K562 (cell line): Measurements from ENCODE around the gene C10orf53. TPM values are rescaled to one million over a fixed set of nuclear protein-coding genes. Genes with fewer than 3 reads are reported as not detected.

Source experiments
- ATAC-seq: fragments of 200-7000 bp; cut with Tn5 transposase; 3 replicates; pipeline ENCODE4 v1.9.1; 2020; ENCODE audit warnings: moderate library complexity
- Bru-seq: library from RNA; stranded (reverse); fragments of 400-500 nt; gene quantifications from one replicate; lab custom pipeline; 2021; lab: Mats Ljungman, UMichigan
- BruChase-seq, 2 experiments: library from RNA; stranded (reverse); fragments of 400-500 nt; gene quantifications; one replicate each; lab custom pipeline; 2021; lab: Mats Ljungman, UMichigan
- BruUV-seq: library from RNA; stranded (reverse); fragments of 400-500 nt; replicated peaks from 2 replicates; lab custom pipeline; 2021; lab: Mats Ljungman, UMichigan
- CTCF ChIA-PET: fragments of 300-600 bp; formaldehyde crosslinking; extraction: SDS; loops from one replicate; lab custom pipeline; 2021; ENCODE audit warnings: low intra/inter-chr PET ratio; lab: Yijun Ruan, JAX
- POLR2A ChIA-PET: fragments of 300-600, 350-650 bp; sonication (Branson Sonifier 250); formaldehyde crosslinking; extraction: SDS; loops from one replicate; lab custom pipeline; 2021; ENCODE audit warnings: antibody characterized with exemption, inconsistent platforms; lab: Yijun Ruan, JAX
- DNase-seq, 4 experiments: peaks; one replicate each; pipeline versions ENCODE4 v3.0.0 to v3.0.0-alpha.2; 2011 to 2018; ENCODE audit warnings: low spot score in 3 of 4, mixed read lengths in 3 of 4; ENCODE audit errors: extremely low read depth in 1 of 4
- FAIRE-seq: peaks from 2 replicates; lab custom pipeline; 2011; peaks lifted over from hg19 to GRCh38; lab: Jason Lieb, UNC
- H2AFZ ChIP-seq: 2 replicates; pipeline ENCODE4 v1.6.0; 2011; ENCODE audit warnings: low read depth, low read length, control low read depth, inconsistent platforms
- H3K27ac ChIP-seq: fragments of 200-600 bp; 3 replicates; pipeline ENCODE4 v1.8.0; 2011; ENCODE audit warnings: low read depth, mild to moderate bottlenecking, control low read depth, inconsistent platforms, low read length, moderate library complexity, mixed read lengths; ENCODE audit errors: extremely low read depth
- H3K27me3 ChIP-seq, 2 experiments: fragments of 300-600 bp in 1 of 2; 2 replicates in 1 of 2; 3 replicates in 1 of 2; pipeline versions ENCODE4 v1.6.0 to v1.8.0; 2011; ENCODE audit warnings: inconsistent platforms in 2 of 2, low read length in 2 of 2, mild to moderate bottlenecking in 1 of 2, mixed read lengths in 1 of 2, moderate library complexity in 1 of 2; ENCODE audit not compliant: control insufficient read depth in 2 of 2, insufficient read depth in 2 of 2
- H3K36me3 ChIP-seq: fragments of 300-600 bp; 3 replicates; pipeline ENCODE4 v1.8.0; 2011; ENCODE audit warnings: mild to moderate bottlenecking, low read length, inconsistent platforms; ENCODE audit not compliant: control insufficient read depth, insufficient read depth
- H3K4me1 ChIP-seq, 2 experiments: fragments of 200-600 bp in 1 of 2; replicated peaks in 1 of 2; 2 replicates in 1 of 2; 3 replicates in 1 of 2; pipeline versions ENCODE4 v1.5.1 to v1.8.0; 2011; ENCODE audit warnings: inconsistent platforms in 2 of 2, low read length in 2 of 2, mild to moderate bottlenecking in 1 of 2, mixed read lengths in 1 of 2, moderate library complexity in 1 of 2; ENCODE audit not compliant: control insufficient read depth in 2 of 2, insufficient read depth in 2 of 2
- H3K4me2 ChIP-seq: 2 replicates; pipeline ENCODE4 v1.6.1; 2011; ENCODE audit warnings: low read length, control low read depth, inconsistent platforms, mixed read lengths; ENCODE audit not compliant: insufficient read depth
- H3K4me3 ChIP-seq: fragments of 200-600 bp; sonication (generic), shearing (Covaris generic); 2 replicates; pipeline ENCODE4 v1.5.1; 2016; ENCODE audit warnings: control low read depth, inconsistent platforms
- H3K79me2 ChIP-seq: fragments of 200-600 bp; 3 replicates; pipeline ENCODE4 v1.8.0; 2011; ENCODE audit warnings: low read length, inconsistent platforms; ENCODE audit not compliant: control insufficient read depth, insufficient read depth
- H3K9ac ChIP-seq, 2 experiments: 2 replicates each; pipeline versions ENCODE4 v1.6.0 to v1.6.1; 2011; ENCODE audit warnings: low read depth in 2 of 2, low read length in 2 of 2, control low read depth in 1 of 2, inconsistent platforms in 1 of 2, mild to moderate bottlenecking in 1 of 2, mixed read lengths in 1 of 2; ENCODE audit not compliant: insufficient read depth in 1 of 2
- H3K9me1 ChIP-seq: one replicate; pipeline ENCODE4 v1.6.0; 2011; ENCODE audit warnings: inconsistent platforms, mild to moderate bottlenecking, low read length, moderate library complexity; ENCODE audit not compliant: control insufficient read depth, insufficient read depth
- H3K9me3 ChIP-seq: replicated peaks from 2 replicates; pipeline ENCODE4 v1.5.1; 2011; ENCODE audit warnings: low read depth, low read length, inconsistent platforms; ENCODE audit not compliant: control insufficient read depth, insufficient read depth
- H4K20me1 ChIP-seq: replicated peaks from 2 replicates; pipeline ENCODE4 v1.6.1; 2011; ENCODE audit warnings: low read length, inconsistent platforms, mixed read lengths; ENCODE audit not compliant: control insufficient read depth, insufficient read depth
- ADNP ChIP-seq: fragments of 200-800 bp; sonication (Bioruptor generic); IDR thresholded peaks from 2 replicates; pipeline ENCODE4 v1.6.1; 2016; ENCODE audit warnings: missing genetic modification characterization, missing compliant biosample characterization
- CHCHD3 ChIP-seq: fragments of 250-450 bp; sonication (Bioruptor Pico); IDR thresholded peaks from 2 replicates; pipeline ENCODE4 v2.1.2; 2022; ENCODE audit warnings: mild to moderate bottlenecking
- CHD7 ChIP-seq: fragments of 200-600 bp; sonication (generic); IDR thresholded peaks from one replicate; pipeline ENCODE4 v1.6.1; 2012; ENCODE audit warnings: mild to moderate bottlenecking, low read depth, low read length, inconsistent platforms
- DMBX1 ChIP-seq: fragments of 250-450 bp; sonication (Bioruptor Pico); IDR thresholded peaks from 2 replicates; pipeline ENCODE4 v1.8.0; 2022; ENCODE audit warnings: inconsistent platforms, mild to moderate bottlenecking, moderate library complexity, borderline replicate concordance
- FOXM1 ChIP-seq, 2 experiments: fragments of 450-650 bp in 1 of 2; sonication (generic) in 1 of 2; formaldehyde crosslinking in 1 of 2; IDR thresholded peaks; 2 replicates each; pipeline versions ENCODE4 v1.6.1 to v1.9.0; 2017 to 2022; ENCODE audit warnings: low read depth in 2 of 2, mild to moderate bottlenecking in 2 of 2, missing genetic modification reagents in 1 of 2, moderate library complexity in 1 of 2
- PHB ChIP-seq: fragments of 250-450 bp; sonication (Bioruptor Pico); IDR thresholded peaks from 2 replicates; pipeline ENCODE4 v1.5.0; 2021
- SMARCA4 ChIP-seq: fragments of 450-650 bp; IDR thresholded peaks from 2 replicates; pipeline ENCODE4 v1.6.1; 2016
- ZNF717 ChIP-seq: fragments of 250-450 bp; sonication (Bioruptor Pico); IDR thresholded peaks from 2 replicates; pipeline ENCODE4 v1.5.0; 2021
- WGBS: fragments of 100-300 bp; shearing (Covaris generic); methylation state at CpG from one replicate; pipeline ENCODE4 v1.1.6; 2016; ENCODE audit warnings: low coverage, mixed read lengths; ENCODE audit not compliant: insufficient coverage; ENCODE audit errors: missing lambda C conversion rate; 5-methylcytosine and 5-hydroxymethylcytosine counted together
- in situ Hi-C: fragments of 300-500 bp; cut with MboI; formaldehyde crosslinking; loops from 4 replicates; pipeline ENCODE4 v1.15.0; 2018; ENCODE audit warnings: inconsistent platforms, mixed read lengths
- intact Hi-C: fragments of 100-400 bp; cut with micrococcal nuclease; formaldehyde crosslinking; loops from 2 replicates; pipeline ENCODE4 v1.14.2; 2022
- long read RNA-seq, 3 experiments: library from polyadenylated mRNA in 2 of 3; library from RNA in 1 of 3; unstranded in 2 of 3; stranded (forward) in 1 of 3; transcript quantifications; one replicate each; pipeline ENCODE4 v2.0.0, GENCODE V29; 2019 to 2022
- polyA minus RNA-seq, 3 experiments: library from RNA; depleted of rRNA, polyadenylated mRNA; stranded (reverse); fragments of >200 nt; gene quantifications; 2 replicates each; pipeline ENCODE4 v1.2.3, GENCODE V29; 2011
- polyA plus RNA-seq, 8 experiments: library from polyadenylated mRNA; depleted of rRNA in 4 of 8; stranded (reverse) in 5 of 8; unstranded in 3 of 8; fragments of >200 nt; fragmentation: Nextera tagmentation in 2 of 8; fragmentation: Illumina TruSeq in 1 of 8; extraction: Ambion mirVana in 2 of 8; extraction: Trizol in 1 of 8; gene quantifications; 2 replicates each; pipeline versions ENCODE4 v1.2.1 to v1.2.3, GENCODE V29; 2011 to 2014; ENCODE audit warnings: inconsistent platforms in 1 of 8, missing spikeins in 1 of 8
- total RNA-seq, 7 experiments: library from RNA; depleted of rRNA in 6 of 7; stranded (reverse); fragments of >200 nt in 6 of 7; fragmentation: Illumina TruSeq in 2 of 7; extraction: Trizol in 2 of 7; gene quantifications; 2 replicates each; pipeline versions ENCODE4 v1.2.1 to v1.2.3, GENCODE V29; 2011 to 2021; ENCODE audit warnings: low replicate concordance in 1 of 7

The C10orf53 gene
- total RNA-seq (2011; cell fraction: chromatin; rRNA removed; ENCODE audit: low replicate concordance): not detected in 2 replicates
- not detected in 2 replicates for total RNA-seq (2011; cell fraction: nucleolus; rRNA removed)
- not detected in 2 replicates for total RNA-seq (2011; cell fraction: nucleoplasm; rRNA removed)
- not detected in 2 replicates for total RNA-seq (2014; rRNA removed)
- not detected in 2 replicates for total RNA-seq (2014; rRNA removed; fragmentation: Illumina TruSeq; extraction: Trizol)
- not detected in 2 replicates for total RNA-seq (2015; rRNA removed; fragmentation: Illumina TruSeq; extraction: Trizol)
- total RNA-seq (2021): not detected in 2 replicates
- polyA plus RNA-seq (2011; rRNA removed): not detected in 2 replicates
- not detected in 2 replicates for polyA plus RNA-seq (2011; cell fraction: cytosol; rRNA removed)
- not detected in 2 replicates for polyA plus RNA-seq (2011; cell fraction: nucleus; rRNA removed)
- not detected in 2 replicates for polyA plus RNA-seq (2012)
- polyA plus RNA-seq (2014; fragmentation: Illumina TruSeq; extraction: Trizol): not detected in 2 replicates
- not detected for polyA plus RNA-seq (2014; fragmentation: Nextera tagmentation; extraction: Ambion mirVana)
- not detected in 2 replicates for polyA plus RNA-seq (2014; rRNA removed)
- not detected in 2 replicates for polyA minus RNA-seq (2011; rRNA and poly(A)+ RNA removed)
- not detected in 2 replicates for polyA minus RNA-seq (2011; cell fraction: cytosol; rRNA and poly(A)+ RNA removed)
- not detected in 2 replicates for polyA minus RNA-seq (2011; cell fraction: nucleus; rRNA and poly(A)+ RNA removed)
- Bru-seq, nascent RNA: not detected
- not detected for BruChase-seq, experiment 1, labeled RNA remaining after a 2-hour chase
- not detected for BruChase-seq, experiment 2, labeled RNA remaining after a 6-hour chase
- long read RNA-seq, experiment 1: 0 reads
- long read RNA-seq, experiment 2: 0 reads
- long read RNA-seq, experiment 3: 0 reads

- Histone ChIP-seq H3K9me3 (no peaks in the 10 kb centered on the region), H3K4me3 (peak within 1 kb of the TSS; percentile 24), H3K36me3 (no peaks in the 10 kb centered on the region), H2AFZ (peak within 1 kb of the TSS; percentile 89), H3K27ac (no peak within 1 kb of the TSS), H3K4me2 (peak within 1 kb of the TSS; percentile 79), H3K79me2 (no peaks in the 10 kb centered on the region), H3K9ac (no peak within 1 kb of the TSS), H3K9me1 (no peaks in the 10 kb centered on the region), H4K20me1 (no peaks in the 10 kb centered on the region), H3K27me3 (peaks cover 0 to 5% of the 10 kb centered on the region in 2 experiments; a peak in 1 of 5 replicates), H3K4me1 (peaks cover 4 to 12% of the 10 kb centered on the region in 2 experiments; a peak in 4 of 5 replicates)
- ATAC-seq (peak; percentile 100), FAIRE-seq (peak; percentile 59), DNase-seq (peak; percentile 86 to 92 (median 87))
- POLR2A ChIA-PET: no interaction called here
- CTCF ChIA-PET: no interaction called here
- WGBS: 22% methylated on average over 29 of the region's 36 CpGs
- no TSS peak for BruUV-seq
- intact Hi-C loops (no loop called here), in situ Hi-C loops (no loop called here)
- TF ChIP-seq ZNF717 (CRISPR knock-in tag) (no peak), CHCHD3 (no peak), SMARCA4 (no peak), PHB (CRISPR knock-in tag) (no peak), DMBX1 (CRISPR knock-in tag) (no peak), ADNP (tag) (no peak), FOXM1 (IDR thresholded peaks at IDR 0.05; ENCODE audit: low read depth) (no peak), FOXM1 (CRISPR knock-in tag; IDR thresholded peaks at IDR 0.05; ENCODE audit: low read depth) (no peak), CHD7 (no peak)
Observed at GRCh38 chr10:49679480-49679893, at the start of gene C10orf53. TSS of gene C10orf53 (plus strand) at chr10:49679651. CDS start at chr10:49679698, 47 bp downstream.
